Fibroblast of skin of right quadriceps (primary cell): ENCODE data around the gene MGAT4D.
A peak's percentile ranks its signal among the peaks of the same experiment; 100 is the strongest.
"Not testable (repeated sequence)": the region's sequence is repeated elsewhere in the genome, so short reads cannot be mapped to it uniquely, and the experiment has no call there.

ENCODE experiments used
- DNase-seq: peaks from one replicate; pipeline ENCODE4 v3.0.0-alpha.2; 2013

The MGAT4D gene

DNA sequence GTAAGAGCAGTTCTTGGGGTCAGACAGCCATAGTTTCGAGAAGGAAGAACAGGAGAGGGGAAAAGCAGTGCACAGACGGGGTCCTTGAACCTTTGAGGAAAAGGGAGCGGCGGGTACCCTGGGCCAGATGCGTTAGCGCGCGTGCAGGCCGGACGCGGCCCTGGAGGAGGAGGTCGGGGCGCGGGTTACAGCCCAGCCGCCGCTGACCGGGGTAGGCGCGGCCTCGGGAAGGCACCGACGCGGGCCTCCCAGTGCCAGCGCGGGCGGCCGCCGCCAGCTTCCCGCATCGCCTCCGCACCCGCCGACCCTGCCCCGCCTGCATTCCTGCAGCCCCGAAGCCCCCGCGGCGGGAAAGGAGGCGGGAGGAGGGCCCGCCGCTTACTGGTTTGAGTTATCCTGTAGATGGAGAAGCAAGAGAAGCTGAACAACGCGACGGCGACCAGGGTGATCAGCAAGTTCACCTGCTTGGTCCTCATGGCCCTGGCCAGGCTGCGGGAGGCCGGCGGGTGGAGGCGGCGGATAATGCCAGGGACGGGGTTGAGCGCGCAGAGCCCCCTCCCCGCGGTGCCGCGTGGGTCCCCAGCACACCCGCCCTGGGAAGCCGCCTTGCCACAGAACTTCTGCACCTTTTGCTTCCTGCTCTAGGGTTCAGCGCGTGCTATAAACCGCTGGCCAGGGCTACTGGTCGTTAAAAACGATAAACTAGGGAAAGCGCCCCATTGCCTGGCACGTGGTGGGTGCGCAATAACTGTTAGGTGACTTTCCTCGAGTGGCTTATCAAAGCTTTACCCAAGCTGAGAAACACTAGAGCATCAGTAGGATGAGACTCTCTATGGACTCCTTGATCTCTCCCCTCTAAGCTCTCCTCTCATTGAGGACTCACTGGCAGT, at the start of gene MGAT4D:
TSS of gene MGAT4D (minus strand) at position 547 of the 890 bp plus-strand sequence. CDS start at position 476, 71 bp downstream.
- no peak for DNase-seq

- DNase-seq = peak; percentile 68
Observed at GRCh38 chr4:140533951-140534480, 35.9 kb upstream of the MGAT4D start.

DNA sequence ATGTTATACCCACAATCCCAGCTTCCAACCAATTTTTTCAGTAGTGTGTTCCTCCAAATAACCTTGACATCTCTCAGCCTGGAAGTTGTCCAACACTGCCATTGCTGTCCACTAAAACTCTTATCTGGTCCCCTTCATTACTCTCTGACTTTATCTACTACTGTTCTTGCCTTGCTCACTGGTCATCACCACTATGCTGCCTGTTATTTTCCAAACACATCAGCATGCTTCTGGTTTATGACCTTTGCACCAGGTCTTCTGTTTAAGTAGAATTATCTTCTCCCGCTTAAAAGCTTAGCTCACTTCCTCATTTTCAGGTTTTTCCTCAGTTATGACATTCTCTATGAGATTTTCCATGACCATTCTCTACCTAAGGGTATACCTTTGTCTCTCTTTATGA, 31.3 kb upstream of the MGAT4D start:
- no peak for DNase-seq

DNA sequence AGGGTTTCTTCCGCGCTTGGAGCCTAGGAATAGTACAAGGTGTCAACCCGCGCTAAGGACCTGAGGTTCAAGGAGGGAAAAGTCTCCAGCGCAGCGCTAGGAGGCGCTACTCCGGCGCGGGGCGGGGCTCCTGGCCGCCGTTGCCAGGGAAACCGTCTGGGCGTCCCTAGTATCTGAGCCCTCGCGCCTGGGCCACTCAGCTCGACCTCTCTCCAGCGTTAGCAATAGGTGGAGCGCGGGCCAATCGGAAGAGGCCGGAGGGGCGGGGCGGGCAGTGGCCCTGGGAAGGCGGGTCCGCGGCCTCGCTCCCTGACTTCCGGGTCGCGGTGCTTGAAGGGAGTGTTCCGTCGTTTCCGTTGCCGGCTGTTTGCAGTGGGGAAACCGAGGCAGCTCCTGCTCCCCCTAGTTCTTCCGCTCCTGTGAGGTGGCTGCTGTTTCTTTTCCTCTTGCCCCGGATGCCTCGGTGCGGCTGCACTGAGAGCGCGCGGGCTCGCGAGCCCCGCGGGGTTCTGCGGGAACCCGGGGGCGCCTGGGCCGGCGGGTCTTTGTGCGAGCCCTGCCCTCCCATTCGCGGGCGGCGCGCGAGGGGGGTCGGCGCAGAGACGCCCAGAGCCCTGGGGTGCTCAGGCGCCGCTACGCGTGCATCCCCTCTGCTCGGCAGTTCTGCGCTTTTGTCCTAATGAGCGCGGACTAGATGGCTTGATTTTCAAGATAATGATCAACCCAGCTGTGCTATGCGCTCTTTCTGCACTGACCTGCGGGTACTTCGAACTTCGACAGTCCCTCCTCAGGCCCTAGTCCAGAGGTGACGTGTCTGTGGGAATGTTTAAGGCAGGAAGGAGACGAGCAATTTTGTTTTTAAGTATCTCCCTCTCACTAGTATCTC, 26.0 kb upstream of the MGAT4D start, which contains the start of gene ELMOD2:
TSS of gene ELMOD2 (plus strand) at position 312 of the 886 bp plus-strand sequence. CDS start 1,261 bp downstream, outside the sequence.
- peak; percentile 98 for DNase-seq

- no peak for DNase-seq
Observed at GRCh38 chr4:140523370-140523856, 25.3 kb upstream of the MGAT4D start.

DNA sequence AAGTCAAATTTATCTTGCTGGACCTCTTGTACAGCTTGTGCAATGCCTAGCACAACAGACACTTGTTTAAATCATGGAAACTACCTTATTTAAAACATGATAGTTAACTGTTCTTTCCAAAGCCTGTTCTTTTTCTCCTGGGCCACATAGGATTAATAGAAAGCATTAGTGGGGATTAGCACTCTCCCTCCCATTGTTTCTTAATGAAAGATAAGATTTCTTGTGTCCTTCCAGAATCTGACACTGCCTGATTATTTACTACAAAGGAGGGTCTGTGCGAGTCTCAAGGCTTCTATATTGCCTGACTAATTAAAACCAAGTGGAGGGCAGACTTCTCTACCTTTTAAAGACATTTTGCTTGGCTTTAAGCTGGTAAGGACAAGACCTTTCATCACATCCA, 17.3 kb upstream of the MGAT4D start:
- no peak for DNase-seq

- DNase-seq = not testable (repeated sequence)
Observed at GRCh38 chr4:140513765-140514164, 15.7 kb upstream of the MGAT4D start.

DNA sequence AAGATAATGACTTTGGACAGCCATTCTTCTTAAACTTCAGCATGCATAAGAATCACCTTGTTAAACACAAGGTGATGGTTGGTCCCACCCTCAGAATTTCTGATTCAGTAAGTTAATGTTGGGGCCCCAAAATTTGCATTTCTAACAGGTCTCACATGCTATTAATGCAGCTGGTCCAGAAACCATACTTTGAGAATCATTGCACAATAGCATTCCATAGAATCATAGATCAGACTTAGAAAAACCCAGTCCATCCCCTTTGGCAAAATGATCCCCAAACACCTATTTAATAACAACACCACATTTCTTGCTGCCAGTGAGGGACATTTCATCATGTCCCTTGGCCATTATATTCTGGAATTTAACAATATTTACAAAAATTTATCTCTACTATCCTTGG, 6.2 kb upstream of the MGAT4D start:
- DNase-seq = no peak

GRCh38 chr4:140499391-140499790, 1.3 kb upstream of the MGAT4D start:
- DNase-seq = no peak

DNA sequence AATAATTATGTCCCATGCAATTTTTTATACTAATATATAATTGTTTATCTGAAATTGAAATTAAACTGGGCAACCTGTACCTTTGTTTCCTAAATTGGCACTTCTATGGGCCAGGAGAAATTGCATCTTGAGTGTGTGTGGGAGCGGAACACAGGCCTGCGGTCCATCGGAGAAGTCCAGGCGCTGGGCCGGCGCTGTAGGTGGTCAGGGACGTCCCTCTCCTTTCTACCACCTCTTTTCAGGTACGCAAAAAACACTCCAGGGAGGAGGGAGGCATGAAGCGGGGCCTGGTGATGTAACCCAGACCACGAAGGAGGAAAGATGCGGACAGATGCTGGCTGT, 717 bp downstream of the MGAT4D start:
- no peak for DNase-seq

GRCh38 chr4:140485939-140486338, 12.2 kb downstream of the MGAT4D start:
- DNase-seq = no peak

GRCh38 chr4:140483445-140483844, 14.6 kb downstream of the MGAT4D start:
- no peak for DNase-seq

- DNase-seq = no peak
Observed at GRCh38 chr4:140472156-140472555, 25.9 kb downstream of the MGAT4D start.

GRCh38 chr4:140469791-140470733, 28.0 kb downstream of the MGAT4D start:
- no peak for DNase-seq

- DNase-seq = no peak
Observed at GRCh38 chr4:140466146-140466545, 31.9 kb downstream of the MGAT4D start.

DNA sequence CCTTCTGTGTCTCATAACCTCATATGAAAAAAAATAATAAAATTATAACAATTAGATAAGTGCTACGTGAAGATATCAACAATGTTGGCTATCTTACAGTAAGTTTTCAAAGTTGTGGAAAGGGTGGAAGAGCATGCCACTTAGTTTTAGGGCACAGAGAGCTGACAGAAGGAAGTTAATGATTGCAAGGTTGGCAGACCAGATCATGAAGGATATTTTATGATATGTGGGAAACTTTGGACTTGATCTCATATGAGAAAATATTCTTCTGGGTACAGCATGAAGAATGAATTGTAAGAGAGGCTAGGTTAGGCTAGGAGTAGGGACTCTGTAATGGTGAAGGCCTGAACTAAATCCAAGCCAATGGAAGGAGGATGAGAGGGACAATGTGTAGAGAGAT, 34.5 kb downstream of the MGAT4D start:
- DNase-seq = no peak

DNA sequence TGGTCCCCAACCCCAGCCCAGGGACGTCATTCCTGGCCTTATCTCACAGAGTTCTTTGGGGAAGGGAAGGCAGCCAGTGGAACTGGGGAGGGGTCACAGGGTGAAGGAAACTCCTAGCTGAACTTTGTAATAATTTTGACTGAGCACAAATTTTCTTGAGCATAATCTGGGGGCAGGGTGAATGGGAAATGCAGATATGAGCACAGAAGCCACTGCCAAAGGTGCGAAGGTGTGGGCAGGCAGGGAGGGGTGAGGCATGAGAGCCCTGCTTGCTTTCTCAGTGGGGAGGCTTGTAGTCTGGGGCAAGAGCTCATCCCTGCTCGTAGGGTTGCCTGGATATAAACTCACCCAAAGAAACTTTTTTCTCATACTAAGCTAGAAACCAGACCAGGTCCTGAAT, 34.9 kb downstream of the MGAT4D start:
- DNase-seq = no peak

DNA sequence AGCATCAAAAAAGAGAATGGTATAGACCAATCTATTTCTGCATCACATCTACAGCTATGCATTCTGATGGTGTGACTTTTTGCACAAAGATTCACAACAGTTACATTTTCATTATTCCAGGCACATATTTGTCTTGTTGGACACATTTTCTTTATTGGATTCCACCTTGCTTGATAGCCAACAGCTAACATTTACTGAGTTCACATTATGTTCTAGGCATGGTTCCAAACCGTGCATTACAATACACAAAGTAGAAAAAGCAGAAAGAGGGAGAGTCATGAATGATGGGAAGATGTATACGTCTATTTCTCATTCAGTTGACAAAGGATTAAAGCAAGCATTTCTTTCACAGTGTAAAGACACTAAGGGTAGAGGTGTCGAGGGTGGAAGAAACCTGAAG, 47.7 kb downstream of the MGAT4D start:
- no peak for DNase-seq

- no peak for DNase-seq
Observed at GRCh38 chr4:140448830-140449229, 49.3 kb downstream of the MGAT4D start.

DNA sequence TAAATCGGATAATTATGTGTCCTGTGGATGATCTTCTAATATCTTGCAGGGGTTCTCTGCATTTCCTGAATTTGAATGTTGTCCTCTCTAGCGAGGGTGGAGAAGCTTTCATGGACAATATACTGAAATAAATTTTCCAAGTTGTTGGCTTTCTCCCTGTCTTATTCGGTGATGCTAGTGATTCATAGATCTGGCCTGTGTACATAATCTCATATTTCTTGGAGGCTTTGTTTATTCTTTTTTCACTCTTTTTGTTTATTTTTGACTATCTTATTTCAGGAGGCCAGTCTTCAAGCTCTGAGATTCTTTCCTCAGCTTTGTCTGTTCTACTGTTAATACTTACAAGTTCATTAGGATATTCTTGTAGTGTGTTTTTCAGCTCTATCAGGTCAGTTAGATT, 49.9 kb downstream of the MGAT4D start:
- DNase-seq = no peak

GRCh38 chr4:140444347-140444746, 53.7 kb downstream of the MGAT4D start:
- not testable (repeated sequence) for DNase-seq

DNA sequence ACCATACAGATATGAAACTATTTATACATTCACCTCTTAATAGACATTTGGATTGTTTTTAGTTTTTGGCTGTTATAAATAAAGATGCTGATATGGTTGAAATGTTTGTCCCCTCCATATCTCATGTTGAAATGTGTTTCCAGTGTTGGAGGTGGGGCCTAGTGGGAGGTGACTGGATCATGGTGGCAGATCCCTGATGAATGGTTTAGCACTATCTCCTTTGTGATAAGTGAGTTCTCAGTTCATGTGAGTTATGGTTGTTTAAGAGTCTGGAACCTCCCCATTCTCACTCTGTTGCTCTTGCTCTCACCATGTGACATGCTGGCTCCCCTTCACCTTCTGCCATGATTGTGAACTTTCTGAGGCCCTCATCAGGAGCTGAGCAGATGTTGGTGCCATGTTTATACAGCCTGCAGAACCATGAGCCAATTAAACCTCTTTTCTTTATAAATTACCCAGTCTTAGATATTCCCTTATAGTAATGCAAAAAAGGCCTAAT, 58.4 kb downstream of the MGAT4D start:
- no peak for DNase-seq
